ENCODE results near the gene SCFD2.

- TF ChIP-seq CTCF (IDR thresholded peaks at IDR 0.05; ENCODE audit: insufficient read depth, low read length) (no peak), SPI1 (IDR thresholded peaks at IDR 0.05; ENCODE audit: borderline replicate concordance, low read depth) (no peak)
Observed at GRCh38 chr4:53016099-53016820, 349.6 kb downstream of the SCFD2 start.

Measured in HL-60 (cell line).